Ishikawa (cell line): ENCODE results near the gene DOCK8.

Source experiments
- NFIC ChIP-seq: IDR thresholded peaks from 2 replicates; pipeline ENCODE4 v1.6.1; 2012
- TAF1 ChIP-seq: IDR thresholded peaks from 2 replicates; pipeline ENCODE4 v1.6.1; 2012; ENCODE audit warnings: low read depth, mild to moderate bottlenecking
- TF ChIP-seq, protein P1 (sequence below): IDR thresholded peaks from 2 replicates; pipeline ENCODE4 v1.6.1; 2012; ENCODE audit warnings: low read depth, mild to moderate bottlenecking
- TF ChIP-seq, protein P2 (sequence below): IDR thresholded peaks from 2 replicates; pipeline ENCODE4 v1.6.1; 2012

DNA sequence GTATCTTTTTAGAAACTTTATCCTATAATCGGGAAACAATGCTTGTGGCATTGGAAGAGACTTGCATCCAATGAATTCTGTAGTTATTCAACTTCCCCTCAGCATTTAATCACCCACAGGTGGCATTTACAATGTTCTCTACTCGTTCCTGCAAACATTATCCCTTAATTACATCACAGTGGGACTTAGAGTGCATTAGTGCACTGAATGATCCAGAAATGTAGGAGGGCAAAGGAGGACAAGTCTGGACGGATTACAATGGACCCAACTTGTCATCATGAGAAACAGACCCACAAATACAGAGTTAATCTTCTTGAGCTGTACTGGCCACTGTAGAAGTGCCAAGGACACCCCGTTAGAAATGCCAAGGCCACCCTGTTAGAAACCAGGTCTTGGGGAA, 129.1 kb downstream of the DOCK8 start:
- TF ChIP-seq, protein P1, sequence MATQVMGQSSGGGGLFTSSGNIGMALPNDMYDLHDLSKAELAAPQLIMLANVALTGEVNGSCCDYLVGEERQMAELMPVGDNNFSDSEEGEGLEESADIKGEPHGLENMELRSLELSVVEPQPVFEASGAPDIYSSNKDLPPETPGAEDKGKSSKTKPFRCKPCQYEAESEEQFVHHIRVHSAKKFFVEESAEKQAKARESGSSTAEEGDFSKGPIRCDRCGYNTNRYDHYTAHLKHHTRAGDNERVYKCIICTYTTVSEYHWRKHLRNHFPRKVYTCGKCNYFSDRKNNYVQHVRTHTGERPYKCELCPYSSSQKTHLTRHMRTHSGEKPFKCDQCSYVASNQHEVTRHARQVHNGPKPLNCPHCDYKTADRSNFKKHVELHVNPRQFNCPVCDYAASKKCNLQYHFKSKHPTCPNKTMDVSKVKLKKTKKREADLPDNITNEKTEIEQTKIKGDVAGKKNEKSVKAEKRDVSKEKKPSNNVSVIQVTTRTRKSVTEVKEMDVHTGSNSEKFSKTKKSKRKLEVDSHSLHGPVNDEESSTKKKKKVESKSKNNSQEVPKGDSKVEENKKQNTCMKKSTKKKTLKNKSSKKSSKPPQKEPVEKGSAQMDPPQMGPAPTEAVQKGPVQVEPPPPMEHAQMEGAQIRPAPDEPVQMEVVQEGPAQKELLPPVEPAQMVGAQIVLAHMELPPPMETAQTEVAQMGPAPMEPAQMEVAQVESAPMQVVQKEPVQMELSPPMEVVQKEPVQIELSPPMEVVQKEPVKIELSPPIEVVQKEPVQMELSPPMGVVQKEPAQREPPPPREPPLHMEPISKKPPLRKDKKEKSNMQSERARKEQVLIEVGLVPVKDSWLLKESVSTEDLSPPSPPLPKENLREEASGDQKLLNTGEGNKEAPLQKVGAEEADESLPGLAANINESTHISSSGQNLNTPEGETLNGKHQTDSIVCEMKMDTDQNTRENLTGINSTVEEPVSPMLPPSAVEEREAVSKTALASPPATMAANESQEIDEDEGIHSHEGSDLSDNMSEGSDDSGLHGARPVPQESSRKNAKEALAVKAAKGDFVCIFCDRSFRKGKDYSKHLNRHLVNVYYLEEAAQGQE = no peak
- no peak for TF ChIP-seq NFIC
- TF ChIP-seq, protein P2, sequence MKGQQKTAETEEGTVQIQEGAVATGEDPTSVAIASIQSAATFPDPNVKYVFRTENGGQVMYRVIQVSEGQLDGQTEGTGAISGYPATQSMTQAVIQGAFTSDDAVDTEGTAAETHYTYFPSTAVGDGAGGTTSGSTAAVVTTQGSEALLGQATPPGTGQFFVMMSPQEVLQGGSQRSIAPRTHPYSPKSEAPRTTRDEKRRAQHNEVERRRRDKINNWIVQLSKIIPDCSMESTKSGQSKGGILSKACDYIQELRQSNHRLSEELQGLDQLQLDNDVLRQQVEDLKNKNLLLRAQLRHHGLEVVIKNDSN = no peak
- TF ChIP-seq TAF1 = no peak
